Loucy (cell line): Measurements from ENCODE around the gene TGFB2.

Experiments
- H2AFZ ChIP-seq: fragments of 200-600 bp; sonication (generic); 2 replicates; pipeline ENCODE4 v1.6.0; 2016; ENCODE audit warnings: antibody characterized with exemption, mild to moderate bottlenecking, low read length, moderate library complexity
- H3F3A ChIP-seq: fragments of 200-600 bp; 2 replicates; pipeline ENCODE4 v1.6.0; 2016; ENCODE audit warnings: antibody characterized with exemption, low read depth, mild to moderate bottlenecking
- H3K27me3 ChIP-seq: fragments of 200-600 bp; sonication (generic); 2 replicates; pipeline ENCODE4 v1.6.1; 2014; ENCODE audit warnings: low read length, mild to moderate bottlenecking; ENCODE audit not compliant: insufficient read depth, poor library complexity, severe bottlenecking
- H3K36me3 ChIP-seq: fragments of 200-600 bp; sonication (generic); 2 replicates; pipeline ENCODE4 v1.6.1; 2016; ENCODE audit warnings: low read length; ENCODE audit not compliant: insufficient read depth
- H3K4me1 ChIP-seq: fragments of 200-600 bp; sonication (generic); 2 replicates; pipeline ENCODE4 v1.5.1; 2014; ENCODE audit warnings: low read length, mild to moderate bottlenecking; ENCODE audit not compliant: insufficient read depth, poor library complexity, severe bottlenecking
- H3K4me2 ChIP-seq: fragments of 200-600 bp; sonication (generic); 2 replicates; pipeline ENCODE4 v1.6.0; 2014; ENCODE audit warnings: antibody characterized with exemption, low read length, low read depth, mild to moderate bottlenecking; ENCODE audit not compliant: poor library complexity, severe bottlenecking
- H3K4me3 ChIP-seq: fragments of 200-600 bp; sonication (generic); 2 replicates; pipeline ENCODE4 v1.5.1; 2014; ENCODE audit warnings: low read length, mild to moderate bottlenecking, mixed read lengths; ENCODE audit not compliant: poor library complexity, severe bottlenecking
- H3K79me2 ChIP-seq: fragments of 200-600 bp; sonication (generic); 2 replicates; pipeline ENCODE4 v1.6.1; 2014; ENCODE audit warnings: low read length; ENCODE audit not compliant: insufficient read depth
- H3K9ac ChIP-seq: fragments of 200-600 bp; sonication (generic); 2 replicates; pipeline ENCODE4 v1.6.0; 2014; ENCODE audit warnings: mild to moderate bottlenecking, low read depth, low read length, moderate library complexity; ENCODE audit not compliant: poor library complexity, severe bottlenecking
- H3K9me2 ChIP-seq: fragments of 200-600 bp; sonication (generic); replicated peaks from 2 replicates; pipeline ENCODE4 v1.6.1; 2016; ENCODE audit warnings: low read depth, low read length, mixed read lengths
- H3K9me3 ChIP-seq: fragments of 200-600 bp; sonication (generic); 2 replicates; pipeline ENCODE4 v1.6.1; 2014; ENCODE audit warnings: mild to moderate bottlenecking, antibody characterized with exemption, low read length, low read depth; ENCODE audit not compliant: insufficient read depth
- H4K20me1 ChIP-seq: fragments of 200-600 bp; sonication (generic); 2 replicates; pipeline ENCODE4 v1.6.0; 2014; ENCODE audit warnings: antibody characterized with exemption, low read length, mild to moderate bottlenecking; ENCODE audit not compliant: insufficient read depth, poor library complexity, severe bottlenecking
- CTCF ChIP-seq: fragments of 200-600 bp; sonication (generic); conservative IDR thresholded peaks from 2 replicates; pipeline ENCODE4 v1.5.1; 2014; ENCODE audit warnings: mild to moderate bottlenecking, antibody characterized with exemption, low read length
- EZH2phosphoT487 ChIP-seq: fragments of 200-600 bp; IDR thresholded peaks from 2 replicates; pipeline ENCODE4 v1.6.1; 2018; ENCODE audit warnings: antibody characterized with exemption, mild to moderate bottlenecking, moderate library complexity, borderline replicate concordance

Gene TGFB2

DNA sequence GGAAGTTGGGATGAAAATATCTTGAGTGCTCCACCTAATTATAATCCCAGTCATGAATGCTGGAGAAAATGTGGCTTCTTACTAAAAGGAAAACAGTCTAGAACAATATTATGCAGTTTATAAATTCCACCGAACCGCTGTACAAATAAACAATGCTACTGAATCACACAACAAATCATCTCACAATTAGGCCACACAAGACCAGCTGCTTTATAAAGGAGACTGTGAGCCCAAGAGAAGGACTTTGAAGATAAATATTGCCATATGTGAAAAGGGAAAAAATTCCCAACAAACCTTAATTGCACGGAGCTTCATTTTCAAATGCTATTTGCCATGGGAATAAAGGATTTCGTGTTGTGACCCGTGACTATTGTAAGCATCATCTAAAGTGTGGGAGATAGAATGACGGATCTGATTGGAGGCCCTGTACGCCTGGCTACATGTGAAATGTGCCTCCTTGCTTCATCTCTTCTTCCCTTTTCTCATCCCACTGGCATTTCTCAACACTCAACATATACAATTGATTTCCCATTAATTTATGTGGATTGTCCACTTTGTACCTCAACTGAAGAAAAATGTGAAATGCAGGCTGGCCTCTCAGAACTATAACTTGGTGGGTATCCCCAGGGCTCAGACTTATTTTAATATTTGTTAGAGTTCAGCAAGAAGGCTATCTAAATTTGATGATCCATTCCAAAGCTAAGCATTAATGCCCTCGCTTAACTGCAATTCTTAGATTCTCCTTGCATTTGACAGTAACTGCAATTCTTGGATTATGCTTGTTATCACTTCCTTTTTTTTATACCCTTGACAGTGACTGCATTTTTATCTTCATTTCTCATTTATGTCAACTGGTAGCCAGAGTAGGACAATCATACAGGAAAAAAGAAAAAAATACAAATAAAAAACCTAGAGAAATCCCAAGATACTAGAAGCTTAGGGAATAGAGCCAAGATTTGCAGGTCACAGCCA, 122.3 kb downstream of the TGFB2 start:
- H3K4me3 ChIP-seq, result no peak overlapping the region
- no peaks in the 10 kb centered on the region for H3K27me3 ChIP-seq
- H3K4me2 ChIP-seq, result no peak overlapping the region
- H3K9ac ChIP-seq, result no peak overlapping the region
- no peaks in the 10 kb centered on the region for H3K79me2 ChIP-seq
- H3K36me3 ChIP-seq, result no peaks in the 10 kb centered on the region
- H3F3A ChIP-seq, result no peaks in the 10 kb centered on the region
- H4K20me1 ChIP-seq, result no peaks in the 10 kb centered on the region
- TF ChIP-seq EZH2phosphoT487, result no peak
- no peak for TF ChIP-seq CTCF
- no peaks in the 10 kb centered on the region for H3K9me2 ChIP-seq
- no peaks in the 10 kb centered on the region for H3K9me3 ChIP-seq
- H3K4me1 ChIP-seq, result peaks cover 16% of the 10 kb centered on the region
- H2AFZ ChIP-seq, result no peak overlapping the region

DNA sequence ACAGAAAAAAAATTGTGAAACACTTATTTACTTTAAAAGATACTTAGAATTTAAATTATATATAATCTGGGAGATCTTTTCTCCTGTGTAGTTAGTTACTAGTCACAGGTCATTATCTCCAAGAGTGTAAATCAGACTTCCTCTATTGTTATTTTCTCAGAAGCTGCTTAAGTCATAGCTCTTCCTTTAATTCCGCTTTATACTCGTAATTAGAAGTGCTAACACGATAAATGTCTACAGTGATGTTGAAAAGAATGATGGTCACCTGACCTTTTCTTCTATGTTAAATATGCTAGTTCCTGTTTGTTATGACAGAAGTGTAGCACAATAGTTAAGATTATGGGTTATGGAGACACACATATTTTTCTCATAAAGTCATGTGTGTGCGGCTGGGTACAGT, 123.6 kb downstream of the TGFB2 start:
- H3K4me3 ChIP-seq, result no peak overlapping the region
- no peaks in the 10 kb centered on the region for H3K9me3 ChIP-seq
- no peaks in the 10 kb centered on the region for H3K27me3 ChIP-seq
- H3K4me1 ChIP-seq, result peaks cover 21% of the 10 kb centered on the region
- no peak overlapping the region for H3K9ac ChIP-seq
- no peaks in the 10 kb centered on the region for H4K20me1 ChIP-seq
- H3K9me2 ChIP-seq, result no peaks in the 10 kb centered on the region
- H3K79me2 ChIP-seq, result no peaks in the 10 kb centered on the region
- no peak overlapping the region for H3K4me2 ChIP-seq
- H2AFZ ChIP-seq, result no peak overlapping the region
- TF ChIP-seq EZH2phosphoT487 (no peak), CTCF (no peak)
- H3K36me3 ChIP-seq, result no peaks in the 10 kb centered on the region
- H3F3A ChIP-seq, result 0 out of 2 replicates have a peak, but pooled peaks cover 3% of the 10 kb centered on the region

DNA sequence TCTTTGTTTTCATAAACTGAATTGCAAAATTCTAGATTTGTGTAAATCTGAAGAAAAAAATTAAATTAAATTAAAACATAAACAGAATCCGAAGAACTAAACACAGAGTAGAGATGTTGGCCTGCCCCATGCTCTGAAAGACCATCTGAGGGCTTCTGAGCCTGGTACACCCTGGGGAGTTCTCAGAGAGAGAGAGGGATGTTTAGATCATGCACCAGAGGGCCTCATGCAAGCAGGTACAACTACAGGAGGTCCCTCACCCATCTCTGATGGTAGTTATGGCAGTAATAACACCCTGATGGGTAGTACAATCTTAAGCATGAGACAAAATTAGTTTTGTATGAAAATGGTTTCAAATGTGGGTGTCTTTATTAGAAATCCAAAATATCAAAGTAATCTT, 127.7 kb downstream of the TGFB2 start:
- H3K4me2 ChIP-seq, result peak overlapping the region; percentile 70
- peaks cover 39% of the 10 kb centered on the region for H3K4me1 ChIP-seq
- H3F3A ChIP-seq, result 0 out of 2 replicates have a peak, but pooled peaks cover 3% of the 10 kb centered on the region
- H3K9me3 ChIP-seq, result no peaks in the 10 kb centered on the region
- no peaks in the 10 kb centered on the region for H3K36me3 ChIP-seq
- peak overlapping the region; percentile 33 for H3K9ac ChIP-seq
- H3K27me3 ChIP-seq, result no peaks in the 10 kb centered on the region
- H3K79me2 ChIP-seq, result no peaks in the 10 kb centered on the region
- no peaks in the 10 kb centered on the region for H3K9me2 ChIP-seq
- TF ChIP-seq CTCF, result peak; percentile 34
- TF ChIP-seq EZH2phosphoT487, result no peak
- H4K20me1 ChIP-seq, result no peaks in the 10 kb centered on the region
- no peak overlapping the region for H2AFZ ChIP-seq
- H3K4me3 ChIP-seq, result peak overlapping the region; percentile 33
